Neural progenitor cell (in vitro differentiated cells): Measurements from ENCODE around the gene RNF222.

Source experiments
- EZH2 ChIP-seq: fragments of 200-600 bp; sonication (generic); IDR thresholded peaks from 2 replicates; pipeline ENCODE4 v1.6.1; 2017; ENCODE audit warnings: antibody characterized with exemption, mild to moderate bottlenecking, moderate library complexity
- EZH2phosphoT487 ChIP-seq: fragments of 200-600 bp; sonication (generic); IDR thresholded peaks from 2 replicates; pipeline ENCODE4 v1.6.1; 2017; ENCODE audit warnings: antibody characterized with exemption
- TF ChIP-seq, protein P1 (sequence below): fragments of 200-600 bp; sonication (generic); IDR thresholded peaks from 2 replicates; pipeline ENCODE4 v1.5.1; 2017; ENCODE audit warnings: antibody characterized with exemption, mild to moderate bottlenecking

DNA sequence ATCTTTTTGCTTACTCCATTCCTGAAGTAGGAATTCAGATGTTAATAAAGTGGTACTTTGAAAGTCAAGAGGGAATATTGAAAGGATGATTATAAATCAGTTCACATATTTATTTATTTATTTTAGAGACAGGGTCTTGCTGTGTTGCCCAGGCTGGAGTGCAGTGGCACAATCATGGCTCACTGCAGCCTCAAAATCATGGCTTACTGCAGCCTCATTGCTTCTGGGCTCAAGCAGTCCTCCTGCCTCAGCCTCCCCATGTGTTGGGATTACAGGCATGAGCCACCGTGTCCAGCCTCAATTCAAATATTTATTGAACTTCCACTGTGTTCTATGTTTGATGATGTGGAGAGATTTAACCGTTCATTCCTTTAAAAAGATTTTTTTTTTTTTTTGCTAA lies 44.7 kb upstream of the RNF222 start:
- TF ChIP-seq, protein P1, sequence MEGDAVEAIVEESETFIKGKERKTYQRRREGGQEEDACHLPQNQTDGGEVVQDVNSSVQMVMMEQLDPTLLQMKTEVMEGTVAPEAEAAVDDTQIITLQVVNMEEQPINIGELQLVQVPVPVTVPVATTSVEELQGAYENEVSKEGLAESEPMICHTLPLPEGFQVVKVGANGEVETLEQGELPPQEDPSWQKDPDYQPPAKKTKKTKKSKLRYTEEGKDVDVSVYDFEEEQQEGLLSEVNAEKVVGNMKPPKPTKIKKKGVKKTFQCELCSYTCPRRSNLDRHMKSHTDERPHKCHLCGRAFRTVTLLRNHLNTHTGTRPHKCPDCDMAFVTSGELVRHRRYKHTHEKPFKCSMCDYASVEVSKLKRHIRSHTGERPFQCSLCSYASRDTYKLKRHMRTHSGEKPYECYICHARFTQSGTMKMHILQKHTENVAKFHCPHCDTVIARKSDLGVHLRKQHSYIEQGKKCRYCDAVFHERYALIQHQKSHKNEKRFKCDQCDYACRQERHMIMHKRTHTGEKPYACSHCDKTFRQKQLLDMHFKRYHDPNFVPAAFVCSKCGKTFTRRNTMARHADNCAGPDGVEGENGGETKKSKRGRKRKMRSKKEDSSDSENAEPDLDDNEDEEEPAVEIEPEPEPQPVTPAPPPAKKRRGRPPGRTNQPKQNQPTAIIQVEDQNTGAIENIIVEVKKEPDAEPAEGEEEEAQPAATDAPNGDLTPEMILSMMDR, result no peak
- TF ChIP-seq EZH2 (no peak), EZH2phosphoT487 (no peak)
